22Rv1 (cell line): ENCODE data around the gene MIER3.

Source experiments
- CTCF ChIP-seq: fragments of 450-650 bp; IDR thresholded peaks from 2 replicates; pipeline ENCODE4 v1.5.1; 2017; ENCODE audit warnings: mild to moderate bottlenecking
- ZFX ChIP-seq: fragments of 450-650 bp; IDR thresholded peaks from 2 replicates; pipeline ENCODE4 v1.6.1; 2017; ENCODE audit warnings: antibody characterized with exemption, borderline replicate concordance

DNA sequence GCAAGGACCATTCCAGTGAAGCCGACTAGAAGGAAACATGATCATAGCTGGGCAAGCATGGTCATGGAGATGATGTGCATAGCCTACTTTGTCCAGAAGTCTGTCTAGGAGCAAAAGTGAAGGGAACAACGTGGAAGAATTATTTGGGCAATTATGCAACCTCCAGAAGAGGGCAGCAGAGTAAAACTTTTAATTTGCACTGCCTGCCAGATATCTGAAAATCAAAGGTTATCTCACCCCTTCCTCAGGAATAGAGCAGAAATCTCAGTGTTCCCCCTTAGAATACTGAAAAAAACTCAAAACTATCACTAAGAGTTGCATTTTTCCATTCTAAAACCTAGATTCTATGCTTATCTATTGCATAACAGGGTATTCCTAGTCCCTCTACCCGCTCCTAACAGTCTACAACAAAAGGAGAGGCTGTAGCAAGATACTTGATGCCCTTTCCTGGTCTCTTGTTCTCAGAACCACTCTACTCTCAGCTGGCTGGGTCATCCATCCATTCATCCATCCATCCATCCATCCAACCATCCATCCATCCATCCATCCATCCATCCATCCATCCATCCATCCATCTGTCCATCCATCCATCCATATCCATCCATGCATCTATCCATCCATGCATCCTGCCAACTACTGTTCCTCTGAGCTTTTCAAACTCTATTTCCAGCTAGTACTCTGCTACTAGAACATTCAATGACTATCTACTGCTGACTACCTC, 50.9 kb downstream of the MIER3 start:
- TF ChIP-seq CTCF, result peak; percentile 75
- no peak for TF ChIP-seq ZFX
